Activated T-helper 1 cell treated with anti-CD3 and anti-CD28 coated beads, Interleukin-2, amount 50 U/mL, for 16 hours (primary cell): ENCODE data around the gene STK11IP.

Experiments used
- DNase-seq, 2 donors: peaks; one replicate each; pipeline ENCODE4 v3.0.0-alpha.2; 2020; ENCODE audit warnings: low read depth in 1 of 2, low spot score in 1 of 2

The STK11IP gene

DNA sequence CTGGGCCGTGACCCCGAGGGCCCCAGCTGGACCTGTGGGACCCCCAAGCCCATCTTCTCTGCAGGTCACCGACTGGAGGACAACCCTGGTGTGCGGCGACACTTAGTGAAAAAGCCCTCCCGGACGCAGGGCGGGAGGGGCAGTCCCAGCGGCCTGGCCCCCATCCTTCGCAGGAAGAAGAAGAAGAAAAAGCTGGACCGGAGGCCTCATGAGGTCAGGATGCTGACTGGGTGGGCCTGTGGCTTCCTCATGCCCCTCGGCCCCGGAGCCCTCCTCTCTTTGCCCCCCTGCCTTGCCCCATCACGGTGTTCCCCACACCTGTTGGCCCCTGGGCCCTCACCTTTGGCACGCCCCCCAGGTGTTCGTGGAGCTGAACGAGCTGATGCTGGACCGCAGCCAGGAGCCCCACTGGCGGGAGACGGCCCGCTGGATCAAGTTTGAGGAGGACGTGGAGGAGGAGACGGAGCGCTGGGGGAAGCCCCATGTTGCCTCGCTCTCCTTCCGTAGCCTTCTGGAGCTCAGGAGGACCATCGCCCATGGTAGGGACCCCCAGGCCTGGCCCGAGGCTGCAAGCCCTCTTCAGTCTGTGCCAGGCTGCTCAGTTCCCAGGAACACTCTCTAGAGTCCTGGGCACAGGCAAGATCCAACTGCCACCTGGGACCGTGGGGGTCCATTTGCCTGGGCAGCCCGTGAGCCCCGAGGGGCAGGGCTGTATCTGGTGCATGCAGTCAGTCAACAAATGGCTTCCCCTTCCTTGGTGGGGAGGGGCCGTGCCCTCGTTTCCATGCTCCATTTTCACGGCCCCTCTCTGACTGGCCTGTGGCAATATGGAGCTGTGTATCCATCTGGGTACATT is 34.5 kb downstream of the STK11IP start:
- no peak for DNase-seq

DNA sequence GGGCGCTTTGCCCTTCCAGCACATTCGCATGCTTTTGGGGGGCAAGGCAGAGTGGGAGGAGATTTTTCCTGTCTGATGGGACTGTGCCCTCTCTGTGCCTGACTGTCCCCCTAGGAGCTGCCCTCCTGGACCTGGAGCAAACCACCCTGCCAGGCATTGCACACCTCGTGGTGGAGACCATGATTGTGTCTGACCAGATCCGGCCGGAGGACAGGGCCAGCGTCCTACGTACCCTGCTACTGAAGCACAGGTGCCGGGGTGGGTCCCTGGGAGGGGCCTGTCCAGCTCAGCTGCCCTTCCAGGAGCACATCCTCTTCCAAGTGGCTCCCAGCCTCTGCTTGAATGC is 35.1 kb downstream of the STK11IP start:
- DNase-seq = no peak

DNA sequence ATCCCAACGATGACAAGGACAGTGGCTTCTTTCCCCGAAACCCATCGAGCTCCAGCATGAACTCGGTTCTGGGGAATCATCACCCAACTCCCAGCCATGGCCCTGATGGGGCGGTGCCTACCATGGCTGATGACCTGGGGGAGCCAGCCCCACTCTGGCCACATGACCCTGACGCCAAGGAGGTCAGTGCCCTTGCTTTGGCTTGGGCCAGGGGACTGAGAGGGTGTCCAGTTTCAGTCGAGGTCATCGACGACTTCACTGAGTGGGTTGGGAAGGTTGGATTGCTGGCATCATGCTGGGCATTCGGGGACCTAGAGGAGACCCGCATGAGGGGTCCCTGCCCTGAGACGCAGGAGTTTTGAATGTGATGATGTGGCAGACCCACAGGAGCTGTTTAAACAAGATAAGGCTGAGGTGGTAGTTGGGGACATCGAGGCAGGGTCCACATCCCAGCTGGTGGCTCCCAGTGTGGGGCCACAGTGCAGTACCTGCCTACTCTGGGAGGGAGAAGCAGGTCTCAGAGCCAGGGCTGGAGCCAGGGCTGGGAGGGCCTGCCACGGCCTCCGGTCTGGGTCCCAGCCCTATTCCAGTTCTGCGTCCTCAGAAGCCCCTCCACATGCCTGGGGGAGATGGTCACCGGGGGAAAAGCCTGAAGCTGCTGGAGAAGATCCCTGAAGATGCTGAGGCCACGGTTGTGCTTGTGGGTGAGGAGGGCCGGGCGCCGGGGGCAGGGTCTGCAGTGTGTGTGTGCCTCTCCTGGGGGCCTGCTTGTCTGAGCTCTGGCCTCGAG is 35.8 kb downstream of the STK11IP start:
- DNase-seq = no peak

DNA sequence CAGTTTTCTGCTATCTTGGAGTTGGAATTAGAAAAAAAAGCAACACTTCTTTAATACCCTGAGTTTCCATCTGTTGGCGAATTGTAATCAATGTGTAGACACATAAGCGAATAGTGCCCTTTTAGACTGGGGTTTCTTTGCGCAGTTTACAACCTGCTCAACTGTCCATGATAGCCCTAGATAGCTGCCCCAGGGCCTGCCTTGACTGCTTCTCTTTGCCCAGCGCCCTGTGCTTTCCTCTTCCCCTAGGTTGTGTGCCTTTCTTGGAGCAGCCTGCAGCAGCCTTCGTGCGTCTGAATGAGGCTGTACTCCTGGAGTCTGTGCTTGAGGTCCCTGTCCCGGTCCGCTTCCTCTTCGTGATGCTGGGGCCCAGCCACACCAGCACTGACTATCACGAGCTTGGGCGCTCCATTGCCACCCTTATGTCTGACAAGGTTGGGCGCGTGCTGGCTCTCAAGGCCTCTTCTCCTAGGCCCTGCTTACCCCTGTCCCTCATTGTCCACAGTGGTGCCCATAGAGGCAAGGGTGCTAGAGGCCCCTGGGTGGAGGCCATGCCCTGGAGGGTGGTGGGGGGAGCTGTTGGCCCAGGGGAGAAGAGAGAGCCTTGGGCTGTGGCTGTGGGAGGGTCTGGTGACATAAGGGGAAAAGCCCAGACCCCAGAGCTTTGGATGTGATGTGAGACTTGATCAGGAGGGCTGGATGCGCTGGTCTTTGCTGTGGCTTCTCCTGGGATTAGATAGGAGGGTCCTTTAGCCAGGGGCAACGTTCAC is 36.7 kb downstream of the STK11IP start:
- no peak for DNase-seq

DNA sequence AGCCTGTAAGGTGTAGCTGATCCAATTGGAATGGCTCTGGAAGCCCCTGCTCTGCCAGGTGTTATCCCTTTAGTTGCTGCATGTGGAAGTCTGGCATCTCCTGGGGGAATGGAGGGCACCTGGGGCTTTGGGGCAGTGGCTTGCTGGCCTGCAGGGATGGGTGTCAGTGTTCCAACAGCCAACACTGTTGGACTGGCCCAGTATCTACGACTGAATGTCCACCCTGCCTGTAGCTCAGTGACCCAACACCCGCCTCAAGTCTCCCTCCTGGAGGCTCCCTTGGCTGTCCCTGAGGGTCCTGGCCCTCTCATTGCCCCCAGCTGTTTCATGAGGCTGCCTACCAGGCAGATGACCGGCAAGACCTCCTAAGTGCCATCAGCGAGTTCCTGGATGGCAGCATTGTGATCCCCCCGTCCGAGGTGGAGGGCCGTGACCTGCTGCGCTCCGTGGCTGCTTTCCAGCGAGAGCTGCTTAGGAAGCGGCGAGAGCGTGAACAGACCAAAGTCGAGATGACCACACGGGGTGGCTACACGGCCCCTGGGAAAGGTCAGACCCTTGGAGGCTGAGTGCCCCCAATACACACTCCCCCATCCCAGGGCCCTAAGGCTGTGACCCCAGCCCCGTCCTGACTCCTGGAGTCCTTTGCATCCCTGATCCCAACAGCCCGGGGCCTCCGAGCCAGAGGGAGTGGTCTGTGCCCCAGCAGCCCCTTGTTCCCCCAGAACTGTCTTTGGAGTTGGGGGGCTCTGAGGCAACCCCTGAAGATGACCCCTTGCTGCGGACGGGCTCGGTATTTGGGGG is 37.5 kb downstream of the STK11IP start:
- DNase-seq = no peak

DNA sequence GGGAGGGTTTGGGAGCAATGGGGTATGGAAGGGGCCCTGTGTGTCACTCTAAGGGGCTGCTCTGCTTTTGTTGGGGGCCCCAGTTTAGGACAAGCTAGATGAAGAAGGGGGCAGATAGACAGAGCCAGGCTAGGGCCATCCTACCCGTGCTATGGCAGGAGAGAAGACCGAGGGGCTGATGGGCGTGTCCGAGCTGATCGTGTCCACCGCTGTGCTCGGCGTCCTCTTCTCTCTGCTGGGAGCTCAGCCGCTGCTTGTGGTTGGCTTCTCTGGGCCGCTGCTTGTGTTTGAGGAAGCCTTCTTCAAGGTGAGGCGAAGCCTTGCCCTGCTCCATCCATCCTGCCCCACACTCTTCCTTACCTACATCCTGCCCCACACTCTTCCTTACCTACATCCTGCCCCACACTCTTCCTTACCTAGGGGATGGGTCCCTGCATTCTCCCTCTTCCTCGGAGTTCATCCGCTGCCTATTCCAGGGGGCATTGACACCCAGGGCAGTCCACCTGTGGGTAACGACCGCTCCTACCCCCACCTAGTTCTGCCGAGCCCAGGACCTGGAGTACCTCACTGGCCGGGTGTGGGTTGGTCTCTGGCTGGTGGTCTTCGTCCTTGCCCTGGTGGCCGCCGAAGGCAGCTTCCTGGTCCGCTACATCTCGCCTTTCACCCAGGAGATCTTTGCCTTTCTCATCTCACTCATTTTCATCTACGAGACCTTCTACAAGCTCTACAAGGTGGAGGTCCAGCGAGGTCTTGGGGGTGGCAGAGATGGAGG is 38.7 kb downstream of the STK11IP start:
- DNase-seq = no peak

DNA sequence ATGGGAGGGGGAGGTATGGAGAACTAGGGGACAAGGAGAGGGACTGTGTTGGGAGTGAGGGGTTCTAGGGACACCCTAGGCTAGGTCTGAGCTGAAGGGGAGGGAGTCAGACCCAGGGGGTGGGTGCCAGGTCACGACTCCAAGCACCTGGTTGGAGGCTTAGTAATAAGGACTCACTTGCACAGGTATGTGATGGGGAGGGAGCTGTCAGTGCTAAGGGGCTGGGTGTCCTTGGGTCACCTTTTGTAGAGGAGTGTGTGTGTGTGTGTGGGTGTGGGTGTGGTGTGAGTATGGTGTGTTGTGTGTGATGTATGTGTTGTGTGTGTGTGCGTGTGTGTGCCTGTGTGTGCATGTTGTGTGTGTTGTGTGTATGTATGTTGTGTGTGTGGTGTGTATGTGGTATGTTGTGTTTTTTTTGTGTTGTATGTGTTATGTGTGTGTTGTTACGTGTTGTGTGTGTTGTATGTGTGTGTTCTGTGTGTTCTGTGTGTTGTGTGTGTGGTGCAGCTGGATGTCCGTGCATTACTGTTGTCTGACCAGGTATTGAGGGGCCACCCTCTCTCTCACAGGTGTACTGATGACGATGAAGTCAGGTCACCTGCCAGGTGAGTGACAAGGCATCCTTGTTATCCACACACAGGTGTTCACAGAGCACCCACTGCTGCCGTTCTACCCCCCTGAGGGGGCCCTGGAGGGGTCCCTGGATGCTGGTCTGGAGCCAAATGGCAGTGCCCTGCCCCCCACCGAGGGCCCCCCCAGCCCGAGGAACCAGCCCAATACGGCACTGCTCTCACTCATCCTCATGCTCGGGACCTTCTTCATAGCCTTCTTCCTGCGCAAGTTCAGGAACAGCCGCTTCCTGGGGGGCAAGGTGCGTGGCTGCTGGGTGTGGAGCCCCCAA is 39.5 kb downstream of the STK11IP start:
- DNase-seq = no peak

DNA sequence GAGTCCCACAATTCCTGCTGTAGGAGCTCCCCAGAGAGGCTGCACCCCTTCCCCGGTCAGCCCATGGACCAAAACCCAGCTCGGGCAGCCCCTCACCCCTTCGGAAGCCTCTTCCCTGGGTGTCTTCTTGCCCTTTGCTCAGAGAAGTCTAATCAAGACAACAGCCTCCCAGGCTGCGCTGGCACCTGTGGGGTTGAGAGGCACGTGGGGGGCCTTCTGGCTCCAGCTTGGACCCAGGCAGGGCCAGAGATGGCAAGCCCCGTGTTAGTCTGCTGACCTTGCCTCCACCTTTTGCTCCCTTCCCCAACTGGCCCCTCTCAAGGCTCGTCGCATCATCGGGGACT is 40.2 kb downstream of the STK11IP start:
- DNase-seq = no peak

DNA sequence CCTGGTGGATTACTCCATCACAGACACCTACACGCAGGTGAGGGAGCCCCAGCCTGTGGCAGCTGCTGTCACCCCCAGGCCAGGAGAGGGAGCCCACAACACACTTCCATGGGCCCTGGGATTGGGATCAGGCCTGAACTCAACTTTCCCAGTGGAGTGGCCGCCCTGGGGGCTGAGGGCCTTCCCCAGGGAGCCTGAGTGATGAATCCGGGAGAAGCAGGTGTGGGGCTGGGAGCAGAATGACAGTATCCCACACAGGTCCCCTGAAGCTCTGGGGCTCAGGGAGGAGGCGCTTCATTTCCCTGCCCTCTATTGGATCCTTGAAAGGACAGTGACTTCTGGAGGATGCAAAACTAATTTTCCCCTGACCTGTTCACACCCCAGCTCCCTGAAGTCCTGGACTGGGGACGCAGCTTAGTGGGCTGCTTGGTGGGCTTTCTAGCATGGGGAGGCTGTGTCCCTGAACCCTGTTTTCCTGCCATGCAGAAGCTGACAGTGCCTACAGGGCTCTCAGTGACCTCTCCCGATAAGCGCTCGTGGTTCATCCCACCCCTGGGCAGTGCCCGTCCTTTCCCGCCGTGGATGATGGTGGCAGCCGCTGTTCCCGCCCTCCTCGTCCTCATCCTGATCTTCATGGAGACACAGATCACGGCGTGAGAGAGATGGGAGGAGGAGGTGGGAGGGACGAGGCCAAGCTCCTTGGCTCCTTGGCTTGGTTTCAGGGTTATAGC is 40.7 kb downstream of the STK11IP start:
- no peak for DNase-seq

DNA sequence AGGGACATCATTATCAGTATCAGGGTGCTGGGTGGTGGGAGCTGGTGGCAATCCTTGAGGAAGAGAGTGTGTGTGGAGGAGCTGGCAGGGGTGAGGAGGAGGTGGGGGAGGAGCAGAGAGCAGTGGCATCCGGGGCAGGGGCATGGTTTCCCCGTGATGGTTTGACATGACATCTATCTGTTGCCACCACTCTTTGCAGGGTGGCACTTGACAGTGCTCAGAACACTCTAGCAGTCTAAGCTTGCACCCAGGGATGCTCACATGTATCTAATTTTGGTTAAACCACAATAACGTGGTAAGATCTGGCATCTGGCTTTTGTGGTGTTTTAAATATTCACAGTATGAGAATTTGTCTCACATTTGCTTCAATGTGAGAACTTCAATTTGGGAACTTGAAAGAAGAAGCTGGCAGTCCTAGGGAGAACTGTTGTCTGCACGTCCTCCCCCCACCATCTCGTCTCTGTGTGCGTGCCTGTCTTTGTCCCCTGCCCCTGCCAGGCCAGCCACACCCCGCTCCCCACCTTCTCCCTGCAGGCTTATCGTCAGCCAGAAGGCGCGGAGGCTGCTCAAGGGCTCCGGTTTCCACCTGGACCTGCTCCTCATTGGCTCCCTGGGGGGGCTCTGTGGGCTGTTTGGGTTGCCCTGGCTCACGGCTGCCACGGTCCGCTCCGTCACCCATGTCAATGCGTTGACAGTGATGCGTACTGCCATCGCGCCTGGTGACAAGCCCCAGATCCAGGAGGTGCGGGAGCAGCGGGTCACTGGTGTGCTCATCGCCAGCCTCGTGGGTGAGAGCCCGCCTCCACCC is 41.5 kb downstream of the STK11IP start:
- no peak for DNase-seq

DNA sequence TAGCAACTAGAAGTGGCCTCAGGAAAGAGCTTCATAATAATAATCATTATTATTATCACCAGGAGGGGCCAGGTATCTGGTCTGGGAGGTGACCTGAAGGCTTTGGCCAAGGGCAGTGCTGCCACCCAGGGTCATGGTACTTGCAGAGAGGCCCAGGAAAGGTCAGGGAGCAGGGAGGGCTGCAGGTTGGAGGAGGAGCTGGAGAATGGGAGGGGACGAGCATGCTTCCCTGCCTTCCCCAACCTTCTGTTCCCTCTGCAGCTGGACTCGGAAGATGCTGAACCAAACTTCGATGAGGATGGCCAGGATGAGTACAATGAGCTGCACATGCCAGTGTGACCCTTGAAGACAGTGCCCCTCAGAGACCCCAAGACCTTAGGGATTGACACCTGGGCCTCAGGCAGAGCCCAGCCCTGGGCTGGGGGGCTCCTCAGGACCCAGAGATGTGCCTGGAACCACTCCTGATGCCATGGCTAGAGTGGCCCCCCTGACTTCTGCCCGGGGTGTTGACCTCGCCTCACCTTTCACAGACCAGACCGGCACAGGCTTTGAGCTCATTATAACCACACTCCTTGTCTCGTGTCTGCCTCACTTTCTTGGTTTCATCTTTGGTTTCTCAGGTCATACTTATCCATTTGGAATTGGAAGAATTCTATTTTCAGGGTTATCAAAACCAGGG is 43.9 kb downstream of the STK11IP start:
- no peak for DNase-seq

DNA sequence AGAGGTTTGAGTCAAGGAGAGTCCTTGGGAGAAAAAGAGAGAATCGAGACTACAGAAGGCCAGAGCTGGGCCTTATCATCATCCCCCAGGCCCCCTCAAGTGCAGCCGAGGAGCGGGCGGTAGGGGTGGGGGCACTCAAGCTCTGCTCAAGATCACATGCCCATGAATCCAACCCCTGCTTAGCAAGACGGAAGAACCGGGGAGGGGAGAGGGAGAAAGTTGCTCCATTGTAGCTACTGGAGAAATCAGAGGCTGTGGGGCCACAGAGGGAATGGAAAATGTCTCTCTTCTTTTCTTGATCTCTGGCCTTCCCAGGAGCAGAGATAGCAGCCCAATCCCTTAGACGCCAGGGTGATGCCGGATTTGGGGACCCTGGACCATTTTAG is 44.4 kb downstream of the STK11IP start:
- no peak for DNase-seq

DNA sequence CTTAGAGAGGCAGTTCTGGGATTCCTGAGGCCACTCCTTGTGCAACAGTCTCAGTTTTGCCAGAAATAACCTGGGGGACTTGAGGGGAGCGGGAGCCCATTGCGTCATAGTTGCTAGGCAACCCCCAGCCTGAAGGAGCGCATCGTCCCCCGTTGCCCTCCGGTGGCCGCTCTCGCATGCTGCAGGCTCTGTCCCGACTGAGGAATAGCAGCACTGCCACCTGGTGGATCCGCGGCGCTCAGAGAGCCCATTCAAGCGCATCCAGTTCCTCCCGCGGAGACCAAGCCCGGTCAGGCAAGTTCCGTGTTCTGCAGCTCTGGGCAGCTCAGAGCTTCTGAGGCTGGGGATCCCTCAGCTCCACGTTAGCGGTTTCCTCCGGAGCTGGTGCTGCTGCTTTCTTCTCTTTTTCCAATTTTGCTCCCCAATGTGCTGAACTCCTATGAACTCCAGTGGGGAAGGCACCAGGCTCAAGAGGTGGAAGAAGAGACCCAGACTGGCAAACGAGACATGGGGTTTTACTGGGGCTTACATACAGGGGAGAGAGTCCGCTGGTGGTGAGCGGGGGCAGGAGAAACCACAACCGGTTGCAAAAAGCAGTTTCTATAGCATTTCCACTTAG is 44.9 kb downstream of the STK11IP start:
- peak; percentile 72 to 73 for DNase-seq

DNA sequence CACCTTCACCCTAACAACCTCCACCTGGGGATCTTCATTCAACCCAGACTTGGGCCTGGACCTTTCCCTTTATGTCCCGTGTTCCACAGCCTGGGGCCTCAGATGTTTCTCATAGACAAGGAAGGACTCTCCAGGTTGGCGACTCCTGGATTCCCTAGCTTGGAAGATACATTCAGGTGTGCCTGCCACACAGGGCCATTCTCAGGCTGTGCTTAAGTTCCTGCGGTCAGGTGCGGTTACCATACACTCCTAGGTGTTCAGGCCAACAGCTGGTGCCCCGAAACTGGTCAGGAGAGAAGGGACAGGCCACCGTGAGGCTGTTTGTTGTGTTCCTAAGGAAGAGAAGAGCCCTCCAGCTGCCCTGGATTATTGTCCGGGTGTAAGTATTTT is 45.4 kb downstream of the STK11IP start:
- DNase-seq = no peak

DNA sequence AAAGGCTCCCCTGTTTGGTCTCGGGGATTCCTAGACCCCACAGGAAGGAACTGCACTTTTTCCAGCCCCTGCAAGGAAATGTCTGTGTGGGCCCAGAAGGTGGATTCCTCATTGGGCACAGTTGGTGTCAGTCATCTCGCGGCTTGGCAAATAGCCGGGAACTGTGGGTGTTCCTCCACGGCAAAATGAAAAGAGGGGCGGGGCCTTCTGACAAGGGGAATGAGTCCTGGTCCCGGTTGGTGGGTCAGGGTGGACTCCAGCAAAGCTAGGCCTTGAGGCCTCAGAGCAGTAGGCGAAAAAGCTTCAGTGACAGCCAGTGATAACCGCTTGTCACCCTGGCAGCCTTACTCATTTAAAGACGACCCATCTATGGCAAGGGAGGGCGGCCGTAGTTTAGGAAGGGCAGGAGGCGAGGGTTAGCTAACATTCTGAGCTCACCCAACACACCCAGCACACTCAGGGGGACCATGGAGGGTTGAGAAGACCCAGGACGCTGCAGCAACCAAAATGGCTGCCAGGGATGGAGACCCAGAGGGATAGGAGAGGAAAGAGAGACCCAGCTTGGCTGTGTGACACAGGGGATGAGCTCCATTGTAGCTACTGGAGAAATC is 46.2 kb downstream of the STK11IP start:
- no peak for DNase-seq

DNA sequence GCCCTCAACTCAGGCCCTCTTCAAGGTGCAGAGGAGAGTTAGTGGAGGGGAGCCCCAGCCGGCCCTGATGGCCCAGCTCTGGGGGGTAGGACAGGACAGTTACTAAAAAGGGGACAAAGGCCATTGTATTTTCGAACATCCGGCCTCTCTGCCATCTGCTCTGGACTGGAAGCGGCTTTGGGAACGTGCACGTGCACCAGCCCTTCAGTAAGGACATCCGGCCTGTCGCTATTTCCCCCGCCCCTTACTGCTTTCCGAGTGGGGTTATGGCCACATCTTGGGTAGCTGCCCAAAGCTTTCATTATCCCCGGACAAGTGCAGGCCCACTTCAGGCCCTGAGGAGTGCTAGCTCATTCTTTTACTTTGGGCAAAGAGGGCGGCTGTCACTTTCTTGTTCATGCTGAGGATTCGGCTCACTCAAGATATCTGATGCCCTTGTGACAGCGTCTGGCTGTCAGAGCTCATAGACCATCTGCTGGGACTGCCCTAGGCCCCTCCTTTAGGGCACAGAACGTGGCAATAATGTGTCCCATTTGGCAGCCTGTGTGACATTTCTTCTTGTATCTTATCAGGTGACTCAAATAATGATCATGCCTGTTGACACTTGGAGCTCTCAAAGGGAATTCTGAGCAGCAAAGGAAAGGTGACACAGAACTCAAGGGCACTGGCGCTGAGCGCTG is 47.3 kb downstream of the STK11IP start:
- DNase-seq = no peak
